NCI-H2196 treated with DMSO at 0.1 percent for 48 hours (cell line): Measurements from ENCODE around the gene NMBR.
"Not testable (repeated sequence)": the region's sequence is repeated elsewhere in the genome, so short reads cannot be mapped to it uniquely, and the experiment has no call there.

ENCODE experiments used
- DNase-seq: peaks from one replicate; lab custom pipeline; 2025; ENCODE audit not compliant: unreplicated experiment; lab: John Stamatoyannopoulos, UW

NMBR gene

DNA sequence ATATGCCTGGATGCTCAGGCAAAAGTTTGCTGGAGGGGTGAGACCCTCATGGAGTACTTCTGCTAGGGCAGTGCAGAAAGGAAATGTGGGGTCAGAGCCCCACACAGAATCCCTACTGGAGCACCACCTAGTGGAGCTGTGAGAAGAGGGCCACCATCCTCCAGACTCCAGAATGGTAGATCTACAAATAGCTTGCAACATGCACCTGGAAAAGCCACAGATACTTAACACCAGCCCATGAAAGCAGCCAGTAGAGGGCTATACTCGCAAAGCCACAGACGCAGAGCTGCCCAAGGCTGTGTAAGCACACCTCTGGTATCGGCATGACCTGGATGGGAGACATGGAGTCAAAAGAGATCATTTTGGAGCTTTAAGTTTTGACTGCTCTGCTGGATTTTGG lies 74.9 kb downstream of the NMBR start:
- DNase-seq: no peak

GRCh38 chr6:142068416-142068815 lies 78.5 kb downstream of the NMBR start:
- no peak for DNase-seq

- not testable (repeated sequence) for DNase-seq
Observed at GRCh38 chr6:142062861-142063260, 84.1 kb downstream of the NMBR start.

- no peak for DNase-seq
Observed at GRCh38 chr6:142058551-142059290, 88.2 kb downstream of the NMBR start.

- DNase-seq: no peak
Observed at GRCh38 chr6:142055219-142055618, 91.7 kb downstream of the NMBR start.

DNA sequence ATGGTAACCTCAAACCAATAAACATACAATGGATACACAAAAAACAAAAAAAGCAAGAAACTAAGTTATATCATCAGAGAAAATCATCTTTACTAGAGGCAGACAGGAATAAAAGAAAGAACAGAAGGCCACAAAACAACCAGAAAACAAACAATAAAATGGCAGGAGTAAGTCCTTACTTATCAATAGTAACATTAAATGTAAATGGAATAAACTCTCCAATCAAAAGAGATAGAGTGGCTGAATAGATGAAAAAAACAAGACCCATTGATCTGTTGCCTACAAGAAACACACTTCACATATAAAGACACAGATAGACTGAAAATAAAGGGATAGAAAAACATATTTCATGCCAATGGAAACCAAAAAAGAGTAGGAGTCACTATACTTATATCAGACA lies 95.5 kb downstream of the NMBR start:
- no peak for DNase-seq

GRCh38 chr6:142048593-142048980 lies 98.3 kb downstream of the NMBR start:
- no peak for DNase-seq

GRCh38 chr6:142047934-142048592 lies 98.9 kb downstream of the NMBR start:
- DNase-seq: no peak

DNA sequence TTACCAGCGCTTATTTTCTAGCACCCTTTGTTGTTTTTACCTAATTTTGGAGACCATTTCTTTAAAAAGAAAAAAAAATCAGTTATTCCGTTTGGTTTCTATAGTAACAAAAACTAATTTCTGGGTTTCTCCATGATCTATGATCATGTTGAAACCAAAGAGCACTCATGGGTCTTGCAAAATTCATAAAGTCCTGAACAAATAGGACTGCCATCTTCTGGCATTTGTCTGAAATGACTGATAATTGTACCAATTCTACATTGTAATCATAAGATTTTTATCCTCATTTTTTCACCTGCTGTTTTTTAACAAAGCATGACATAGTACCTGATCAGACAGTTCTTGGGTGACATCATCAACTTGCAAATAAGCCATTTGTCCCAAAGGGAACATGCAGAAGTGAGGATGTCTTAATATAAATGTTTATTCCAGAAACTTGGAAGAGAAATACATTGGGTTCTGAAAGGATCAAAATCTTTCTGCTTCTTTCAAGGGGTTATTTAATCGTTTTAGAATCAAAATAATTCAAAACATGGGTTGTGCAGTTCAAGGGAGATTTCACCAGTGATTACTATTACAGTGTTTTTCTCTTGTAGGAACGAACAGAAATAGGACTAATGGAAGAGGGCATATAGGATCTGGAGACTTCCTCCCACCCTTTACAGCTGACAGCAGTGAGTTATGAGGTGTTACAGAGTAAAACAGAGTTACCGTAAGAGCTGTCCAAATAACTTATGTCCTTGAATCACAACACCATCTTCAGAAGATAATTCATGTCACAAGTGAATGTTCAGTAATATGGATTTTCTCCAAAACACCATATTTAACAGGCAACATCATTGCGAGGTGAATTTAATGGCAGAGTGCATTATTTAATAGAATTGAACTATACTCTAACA lies 101.3 kb downstream of the NMBR start:
- no peak for DNase-seq

DNA sequence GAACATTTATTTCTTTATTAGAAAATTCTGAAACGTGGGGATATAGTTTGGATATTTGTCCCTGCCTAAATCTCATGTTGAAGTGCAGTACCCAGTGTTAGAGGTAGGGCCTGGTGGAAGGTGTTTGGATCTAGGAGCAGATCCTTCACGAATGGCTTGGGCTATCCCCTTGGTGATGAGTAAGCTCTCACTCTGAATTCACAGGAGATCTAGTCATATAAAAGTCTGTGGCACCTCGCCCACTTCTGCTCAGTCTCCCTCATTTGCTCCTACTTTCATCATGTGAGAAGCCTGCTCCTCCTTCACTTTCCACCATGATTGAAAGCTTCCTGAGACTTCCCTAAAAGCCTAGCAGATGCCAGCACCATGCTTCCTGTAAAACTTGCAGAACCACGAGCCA lies 111.0 kb downstream of the NMBR start:
- no peak for DNase-seq

DNA sequence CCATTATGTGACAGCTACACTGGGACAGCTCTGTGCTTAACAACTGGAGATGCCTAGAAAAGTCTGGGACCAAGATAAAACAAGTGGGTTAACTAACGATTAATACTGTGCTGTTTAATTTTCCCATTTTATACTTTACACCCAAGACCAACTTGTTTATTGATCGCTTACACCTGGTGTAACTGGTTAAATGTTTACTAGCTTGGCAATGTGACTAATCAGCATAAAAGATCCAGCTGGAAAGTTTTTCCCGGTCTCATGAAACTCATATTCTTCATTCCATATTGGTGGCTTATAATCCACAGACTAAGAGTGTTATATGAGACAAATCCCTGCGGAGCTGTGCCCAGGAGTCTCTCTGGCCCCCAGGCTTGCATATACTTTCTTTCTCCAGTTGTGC lies 115.9 kb downstream of the NMBR start:
- no peak for DNase-seq

- no peak for DNase-seq
Observed at GRCh38 chr6:142030115-142030619, 116.8 kb downstream of the NMBR start.

- no peak for DNase-seq
Observed at GRCh38 chr6:142028527-142028926, 118.4 kb downstream of the NMBR start.

DNA sequence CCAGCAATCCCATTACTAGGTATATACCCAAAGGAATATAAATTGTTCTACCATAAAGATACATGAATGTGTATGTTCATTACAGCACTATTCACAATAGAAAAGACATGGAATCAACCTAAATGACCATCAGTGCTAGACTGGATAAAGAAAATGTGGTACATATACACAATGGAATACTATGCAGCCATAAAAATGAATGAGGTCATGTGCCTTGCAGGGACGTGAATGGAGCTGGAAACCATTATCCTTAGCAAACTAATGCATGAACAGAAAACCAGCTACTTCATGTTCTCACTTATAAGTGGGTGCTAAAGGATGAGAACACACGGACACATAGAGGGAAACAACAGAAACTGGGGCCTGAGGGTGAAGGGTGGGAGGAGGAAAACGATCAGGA lies 119.1 kb downstream of the NMBR start:
- DNase-seq: not testable (repeated sequence)

DNA sequence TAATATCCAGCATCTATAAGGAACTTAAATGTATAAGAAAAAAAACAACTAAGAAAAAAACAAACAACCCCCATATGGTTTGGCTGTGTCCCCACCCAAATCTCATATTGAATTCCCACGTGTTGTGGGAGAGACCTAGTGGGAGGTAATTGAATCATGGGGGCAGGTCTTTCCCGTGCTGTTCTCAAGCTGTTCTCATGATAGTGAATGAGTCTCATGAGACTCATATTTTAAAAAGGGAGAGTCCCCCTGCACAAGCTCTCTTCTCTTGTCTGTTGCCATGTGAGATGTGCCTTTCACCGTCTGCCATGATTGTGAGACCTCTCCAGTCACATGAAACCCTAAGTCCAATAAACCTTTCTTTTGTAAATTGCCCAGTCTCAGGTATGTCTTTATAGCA lies 119.8 kb downstream of the NMBR start:
- DNase-seq: no peak

GRCh38 chr6:142026471-142026870 lies 120.5 kb downstream of the NMBR start:
- DNase-seq: no peak
